BLaER1 (cell line): ENCODE data around the gene NUFIP1.

Source experiments
- H3K27ac ChIP-seq: shearing (Covaris generic); formaldehyde crosslinking; 2 replicates; pipeline ENCODE4 v1.8.1; 2022
- H3K27me3 ChIP-seq: shearing (Covaris generic); formaldehyde crosslinking; 2 replicates; pipeline ENCODE4 v1.8.1; 2022
- H3K36me3 ChIP-seq: shearing (Covaris generic); formaldehyde crosslinking; 2 replicates; pipeline ENCODE4 v1.8.1; 2022
- H3K4me1 ChIP-seq: shearing (Covaris generic); formaldehyde crosslinking; 2 replicates; pipeline ENCODE4 v1.8.1; 2022
- H3K4me2 ChIP-seq: shearing (Covaris generic); formaldehyde crosslinking; 2 replicates; pipeline ENCODE4 v1.8.1; 2022
- H3K4me3 ChIP-seq: shearing (Covaris generic); formaldehyde crosslinking; 2 replicates; pipeline ENCODE4 v1.8.1; 2022
- H3K9ac ChIP-seq: shearing (Covaris generic); formaldehyde crosslinking; 2 replicates; pipeline ENCODE4 v1.8.1; 2022
- H3K9me3 ChIP-seq: shearing (Covaris generic); formaldehyde crosslinking; 2 replicates; pipeline ENCODE4 v1.8.1; 2022
- H4K20me1 ChIP-seq: shearing (Covaris generic); formaldehyde crosslinking; 2 replicates; pipeline ENCODE4 v1.8.1; 2022
- Cebpa-rat ChIP-seq: shearing (Covaris generic); IDR thresholded peaks from 2 replicates; pipeline ENCODE4 v1.8.1; 2022

The NUFIP1 gene

DNA sequence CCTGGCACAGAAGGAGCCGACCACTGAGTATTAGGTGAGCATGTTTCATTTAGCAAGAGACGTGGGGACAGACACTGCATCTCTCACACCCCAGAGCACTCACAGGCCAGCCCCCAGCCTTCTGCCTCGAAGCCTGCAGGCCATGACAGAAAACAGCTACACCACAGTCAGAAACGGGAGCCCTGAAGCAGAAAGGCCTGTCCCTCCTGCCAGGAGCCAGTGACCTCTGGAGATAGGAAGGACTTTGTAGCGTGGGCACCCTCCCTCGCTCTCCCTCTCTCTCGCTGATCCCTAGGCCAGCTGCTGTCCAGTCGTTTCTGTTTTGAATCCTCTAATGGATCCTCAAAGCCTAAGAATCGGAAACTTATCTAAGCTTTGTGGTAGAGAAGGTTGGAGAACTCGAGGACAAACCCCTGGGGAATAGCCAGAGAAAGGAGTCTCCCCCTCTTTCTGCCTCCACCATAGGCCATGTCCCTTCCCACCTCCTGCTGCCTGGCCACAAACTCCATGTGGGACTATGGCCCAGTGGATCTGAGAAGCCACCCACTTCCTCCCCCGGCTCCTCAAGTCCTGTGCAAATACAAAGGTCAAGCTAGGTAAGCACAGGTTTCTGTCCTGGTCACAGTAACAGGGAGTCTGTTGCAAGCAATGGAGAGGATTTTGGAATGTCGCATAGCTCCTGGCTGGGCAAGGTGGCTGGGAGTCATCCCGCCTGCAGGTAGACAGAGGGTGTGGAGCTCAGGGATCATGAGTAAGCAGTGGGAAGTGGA is 95.1 kb downstream of the NUFIP1 start:
- Histone ChIP-seq H3K9me3 (no peaks in the 10 kb centered on the region), H3K4me1 (no peaks in the 10 kb centered on the region), H3K4me3 (no peak overlapping the region), H3K27ac (no peak overlapping the region), H4K20me1 (no peaks in the 10 kb centered on the region), H3K27me3 (no peaks in the 10 kb centered on the region), H3K9ac (no peak overlapping the region), H3K36me3 (no peaks in the 10 kb centered on the region), H3K4me2 (no peak overlapping the region)
- TF ChIP-seq Cebpa-rat: no peak
